GM12878 (cell line): ENCODE results near the gene ADAMTSL3. TPM values are rescaled to one million over a fixed set of nuclear protein-coding genes. Genes with fewer than 3 reads are reported as not detected.

Source experiments
- CBFB ChIP-seq: IDR thresholded peaks from 2 replicates; pipeline ENCODE4 v1.6.1; 2016; ENCODE audit warnings: antibody characterized with exemption, low read depth
- CREB1 ChIP-seq: IDR thresholded peaks from 2 replicates; pipeline ENCODE4 v1.6.1; 2012; ENCODE audit warnings: low read depth, mild to moderate bottlenecking, inconsistent platforms
- CREM ChIP-seq: IDR thresholded peaks from 2 replicates; pipeline ENCODE4 v1.6.1; 2014; ENCODE audit warnings: antibody characterized with exemption, low read depth
- EP300 ChIP-seq, 2 experiments: fragments of 150-350 bp in 1 of 2; IDR thresholded peaks; 2 replicates each; pipeline ENCODE4 v1.6.1; 2011 to 2012; ENCODE audit warnings: low read depth in 2 of 2, low read length in 2 of 2, borderline replicate concordance in 1 of 2, improper control_type of control experiment in 1 of 2, inconsistent platforms in 1 of 2; ENCODE audit not compliant: control insufficient read depth in 1 of 2
- EZH2 ChIP-seq: IDR thresholded peaks from 2 replicates; pipeline ENCODE4 v1.6.1; 2012; ENCODE audit warnings: low read depth, mild to moderate bottlenecking, control low read depth, inconsistent platforms, low read length, borderline replicate concordance; ENCODE audit not compliant: control insufficient read depth
- FOS ChIP-seq: IDR thresholded peaks from 3 replicates; pipeline ENCODE4 v1.6.1; 2011; ENCODE audit warnings: borderline replicate concordance; ENCODE audit not compliant: insufficient read length; ENCODE audit errors: extremely low read depth
- FOXK2 ChIP-seq: fragments of 450-650 bp; IDR thresholded peaks from 2 replicates; pipeline ENCODE4 v1.6.1; 2017; ENCODE audit warnings: mild to moderate bottlenecking, moderate library complexity
- KAT2A ChIP-seq: conservative IDR thresholded peaks from 2 replicates; pipeline ENCODE4 v1.6.1; 2011; ENCODE audit warnings: low read depth, low read length; ENCODE audit not compliant: control insufficient read depth
- KDM1A ChIP-seq: fragments of 200-600 bp; sonication (generic); IDR thresholded peaks from 2 replicates; pipeline ENCODE4 v1.6.1; 2016; ENCODE audit warnings: borderline replicate concordance
- KLF5 ChIP-seq: fragments of 450-650 bp; IDR thresholded peaks from 2 replicates; pipeline ENCODE4 v1.6.1; 2014; ENCODE audit warnings: mild to moderate bottlenecking; ENCODE audit not compliant: partially characterized antibody
- LARP7 ChIP-seq: fragments of 450-650 bp; IDR thresholded peaks from 2 replicates; pipeline ENCODE4 v1.6.1; 2017; ENCODE audit warnings: mild to moderate bottlenecking
- MTA2 ChIP-seq: fragments of 450-650 bp; IDR thresholded peaks from 2 replicates; pipeline ENCODE4 v1.6.1; 2016; ENCODE audit warnings: low read depth, mild to moderate bottlenecking, moderate library complexity
- NFIC ChIP-seq: IDR thresholded peaks from 2 replicates; pipeline ENCODE4 v1.6.1; 2012; ENCODE audit warnings: low read depth, mild to moderate bottlenecking, inconsistent platforms, low read length, moderate library complexity
- PKNOX1 ChIP-seq: fragments of 450-650 bp; IDR thresholded peaks from 2 replicates; pipeline ENCODE4 v1.6.1; 2016; ENCODE audit warnings: mild to moderate bottlenecking
- SIX5 ChIP-seq: IDR thresholded peaks from 2 replicates; pipeline ENCODE4 v1.6.1; 2011; ENCODE audit warnings: mild to moderate bottlenecking, low read depth, low read length, moderate library complexity; ENCODE audit not compliant: severe bottlenecking
- SMAD5 ChIP-seq: IDR thresholded peaks from 2 replicates; pipeline ENCODE4 v1.6.1; 2016; ENCODE audit warnings: antibody characterized with exemption, low read depth
- TBL1XR1 ChIP-seq: IDR thresholded peaks from 2 replicates; pipeline ENCODE4 v1.6.1; 2012; ENCODE audit warnings: low read depth, low read length, improper control_type of control experiment
- TCF12 ChIP-seq: IDR thresholded peaks from 2 replicates; pipeline ENCODE4 v1.6.1; 2011; ENCODE audit warnings: low read depth, mild to moderate bottlenecking, low read length
- ZBTB40 ChIP-seq: fragments of 450-650 bp; IDR thresholded peaks from 2 replicates; pipeline ENCODE4 v1.6.1; 2016; ENCODE audit warnings: mild to moderate bottlenecking, moderate library complexity, borderline replicate concordance
- ZSCAN29 ChIP-seq: fragments of 450-650 bp; IDR thresholded peaks from 2 replicates; pipeline ENCODE4 v1.6.1; 2017; ENCODE audit warnings: mild to moderate bottlenecking, moderate library complexity
- polyA plus RNA-seq, 11 experiments: library from polyadenylated mRNA; depleted of rRNA in 4 of 11; unstranded in 6 of 11; stranded (reverse) in 5 of 11; fragments of >200 nt; fragmentation: Nextera tagmentation in 4 of 11; fragmentation: Illumina TruSeq in 1 of 11; extraction: Ambion mirVana in 4 of 11; extraction: Trizol in 1 of 11; gene quantifications; 1 replicate in 1 of 11; 2 replicates in 10 of 11; pipeline versions ENCODE4 v1.2.1 to v1.2.3, GENCODE V29; 2011 to 2016; ENCODE audit warnings: inconsistent platforms in 2 of 11, missing spikeins in 2 of 11, low read depth in 1 of 11
- total RNA-seq, 4 experiments: library from RNA; depleted of rRNA in 3 of 4; stranded (reverse); fragments of >200 nt in 3 of 4; fragmentation: Illumina TruSeq in 1 of 4; extraction: Trizol in 1 of 4; gene quantifications; 2 replicates each; pipeline versions ENCODE4 v1.2.1 to v1.2.3, GENCODE V29; 2013 to 2021
- TF ChIP-seq, protein P1 (sequence below): fragments of 450-650 bp; formaldehyde crosslinking; IDR thresholded peaks from 2 replicates; pipeline ENCODE4 v1.5.0; 2022; ENCODE audit warnings: mild to moderate bottlenecking, missing genetic modification characterization
- TF ChIP-seq, protein P2 (sequence below): IDR thresholded peaks from 2 replicates; pipeline ENCODE4 v1.6.1; 2011; ENCODE audit warnings: borderline replicate concordance, low read depth, mild to moderate bottlenecking, moderate library complexity, low read length; ENCODE audit not compliant: insufficient read depth, poor library complexity, severe bottlenecking

Gene ADAMTSL3
- total and polyA plus RNA-seq, 10 of the 15 experiments (the other 5 are each of a cell fraction or from before 2014, with no cell fraction given), result 0.01 to 0.28 (median 0.13) TPM

DNA sequence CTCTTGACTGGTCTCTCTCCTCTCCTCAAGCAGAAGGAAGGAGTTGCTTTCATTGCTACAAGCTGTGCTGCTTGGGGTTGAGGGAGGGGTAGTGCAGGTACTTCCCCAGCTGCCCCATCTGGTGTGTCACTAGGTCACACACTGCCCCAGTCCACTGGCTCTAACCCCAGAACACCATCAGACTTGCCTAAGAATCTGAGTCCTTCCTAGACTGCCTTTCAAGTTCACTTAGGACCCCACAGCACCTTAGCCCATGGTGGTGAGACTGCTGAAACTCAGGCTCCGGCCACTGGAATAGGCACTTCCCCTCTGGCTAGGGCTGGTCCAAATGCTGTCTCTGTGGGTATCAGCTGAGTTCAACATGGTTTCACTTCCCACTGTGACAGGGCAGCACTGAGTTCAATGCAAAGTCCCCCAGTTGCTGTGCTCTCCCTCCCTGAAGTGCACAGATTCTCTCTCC lies 301.9 kb downstream of the ADAMTSL3 start (continued):
- TF ChIP-seq, protein P1, sequence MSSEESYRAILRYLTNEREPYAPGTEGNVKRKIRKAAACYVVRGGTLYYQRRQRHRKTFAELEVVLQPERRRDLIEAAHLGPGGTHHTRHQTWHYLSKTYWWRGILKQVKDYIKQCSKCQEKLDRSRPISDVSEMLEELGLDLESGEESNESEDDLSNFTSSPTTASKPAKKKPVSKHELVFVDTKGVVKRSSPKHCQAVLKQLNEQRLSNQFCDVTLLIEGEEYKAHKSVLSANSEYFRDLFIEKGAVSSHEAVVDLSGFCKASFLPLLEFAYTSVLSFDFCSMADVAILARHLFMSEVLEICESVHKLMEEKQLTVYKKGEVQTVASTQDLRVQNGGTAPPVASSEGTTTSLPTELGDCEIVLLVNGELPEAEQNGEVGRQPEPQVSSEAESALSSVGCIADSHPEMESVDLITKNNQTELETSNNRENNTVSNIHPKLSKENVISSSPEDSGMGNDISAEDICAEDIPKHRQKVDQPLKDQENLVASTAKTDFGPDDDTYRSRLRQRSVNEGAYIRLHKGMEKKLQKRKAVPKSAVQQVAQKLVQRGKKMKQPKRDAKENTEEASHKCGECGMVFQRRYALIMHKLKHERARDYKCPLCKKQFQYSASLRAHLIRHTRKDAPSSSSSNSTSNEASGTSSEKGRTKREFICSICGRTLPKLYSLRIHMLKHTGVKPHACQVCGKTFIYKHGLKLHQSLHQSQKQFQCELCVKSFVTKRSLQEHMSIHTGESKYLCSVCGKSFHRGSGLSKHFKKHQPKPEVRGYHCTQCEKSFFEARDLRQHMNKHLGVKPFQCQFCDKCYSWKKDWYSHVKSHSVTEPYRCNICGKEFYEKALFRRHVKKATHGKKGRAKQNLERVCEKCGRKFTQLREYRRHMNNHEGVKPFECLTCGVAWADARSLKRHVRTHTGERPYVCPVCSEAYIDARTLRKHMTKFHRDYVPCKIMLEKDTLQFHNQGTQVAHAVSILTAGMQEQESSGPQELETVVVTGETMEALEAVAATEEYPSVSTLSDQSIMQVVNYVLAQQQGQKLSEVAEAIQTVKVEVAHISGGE (CRISPR knock-in tag), result no peak
- no peak for TF ChIP-seq TCF12
- TF ChIP-seq FOS, result no peak
- TF ChIP-seq PKNOX1, result no peak
- no peak for TF ChIP-seq ZSCAN29
- peak in 1 of 2 experiments; percentile 53; a peak in 1 of 4 replicates for TF ChIP-seq EP300 (IDR thresholded peaks at IDR 0.05; ENCODE audit: borderline replicate concordance in 1 of 2, control insufficient read depth in 1 of 2, low read depth in 2 of 2, low read length in 2 of 2)
- TF ChIP-seq, protein P2, sequence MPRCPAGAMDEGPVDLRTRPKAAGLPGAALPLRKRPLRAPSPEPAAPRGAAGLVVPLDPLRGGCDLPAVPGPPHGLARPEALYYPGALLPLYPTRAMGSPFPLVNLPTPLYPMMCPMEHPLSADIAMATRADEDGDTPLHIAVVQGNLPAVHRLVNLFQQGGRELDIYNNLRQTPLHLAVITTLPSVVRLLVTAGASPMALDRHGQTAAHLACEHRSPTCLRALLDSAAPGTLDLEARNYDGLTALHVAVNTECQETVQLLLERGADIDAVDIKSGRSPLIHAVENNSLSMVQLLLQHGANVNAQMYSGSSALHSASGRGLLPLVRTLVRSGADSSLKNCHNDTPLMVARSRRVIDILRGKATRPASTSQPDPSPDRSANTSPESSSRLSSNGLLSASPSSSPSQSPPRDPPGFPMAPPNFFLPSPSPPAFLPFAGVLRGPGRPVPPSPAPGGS, result no peak
- no peak for TF ChIP-seq NFIC
- no peak for TF ChIP-seq KLF5
- TF ChIP-seq KDM1A, result no peak
- no peak for TF ChIP-seq TBL1XR1
- TF ChIP-seq CREM, result 0 out of 2 replicates have a peak, but pooled peaks have one; percentile 41
- TF ChIP-seq KAT2A, result no peak
- no peak for TF ChIP-seq EZH2
- 0 out of 2 replicates have a peak, but pooled peaks have one; percentile 17 for TF ChIP-seq CREB1
- no peak for TF ChIP-seq FOXK2
- TF ChIP-seq SIX5, result no peak
- TF ChIP-seq LARP7, result no peak
- no peak for TF ChIP-seq CBFB
- no peak for TF ChIP-seq ZBTB40
- TF ChIP-seq SMAD5, result no peak
- TF ChIP-seq MTA2, result peak; percentile 63
